ENCODE results near the gene ABCA7.

GRCh38 chr19:1020868-1021425, 19.0 kb upstream of the ABCA7 start, which contains the start of gene TMEM259:
- peak in 1 of 5 experiments; percentile 27 for TF ChIP-seq CTCF (IDR thresholded peaks at IDR 0.05 in 4 of 5, conservative IDR thresholded peaks at IDR 0.05 in 1 of 5)
- peak; percentile 77 to 85 for TF ChIP-seq POLR2A (IDR thresholded peaks at IDR 0.05)
